GM12864 (cell line): ENCODE data around the gene SMG6.

Experiments used
- DNase-seq: peaks from one replicate; pipeline ENCODE4 v3.0.0-alpha.2; 2011; ENCODE audit warnings: low read depth
- H3K4me3 ChIP-seq: 2 replicates; pipeline ENCODE4 v1.5.1; 2011; ENCODE audit warnings: mild to moderate bottlenecking, low read depth, low read length, control low read depth
- CTCF ChIP-seq: IDR thresholded peaks from 2 replicates; pipeline ENCODE4 v1.5.1; 2011; ENCODE audit warnings: low read depth, mild to moderate bottlenecking, moderate library complexity, low read length, control low read depth, inconsistent platforms; ENCODE audit errors: missing control alignments

SMG6 gene

GRCh38 chr17:2222901-2223616 is 80.5 kb downstream of the SMG6 start:
- no peak for TF ChIP-seq CTCF
- no peak overlapping the region for H3K4me3 ChIP-seq
- peak; percentile 59 for DNase-seq

GRCh38 chr17:2222301-2222700 is 81.3 kb downstream of the SMG6 start:
- H3K4me3 ChIP-seq, result no peak overlapping the region
- no peak for TF ChIP-seq CTCF
- DNase-seq, result no peak

GRCh38 chr17:2218426-2218825 is 85.2 kb downstream of the SMG6 start:
- no peak for DNase-seq
- no peak overlapping the region for H3K4me3 ChIP-seq
- TF ChIP-seq CTCF, result no peak

- TF ChIP-seq CTCF, result no peak
- peak overlapping the region; percentile 60 for H3K4me3 ChIP-seq
- DNase-seq, result peak; percentile 81
These were observed 87.8 kb downstream of the SMG6 start for GRCh38 chr17:2215616-2216364.

- no peak for DNase-seq
- H3K4me3 ChIP-seq, result peak overlapping the region; percentile 60
- TF ChIP-seq CTCF, result no peak
These were observed 88.5 kb downstream of the SMG6 start for GRCh38 chr17:2214929-2215615.

- peak overlapping the region; percentile 60; the same call in 1 of the 2 replicates for H3K4me3 ChIP-seq
- DNase-seq, result no peak
- TF ChIP-seq CTCF, result no peak
These were observed 89.3 kb downstream of the SMG6 start for GRCh38 chr17:2214047-2214928.
